SK-N-SH (cell line): ENCODE measurements around the gene SLC2A8. TPM values are rescaled to one million over a fixed set of nuclear protein-coding genes. Genes with fewer than 3 reads are reported as not detected.

ENCODE experiments used
- CTCF ChIA-PET: fragments of 300-600, 350-600 bp; formaldehyde crosslinking; extraction: SDS; loops from one replicate; lab custom pipeline; 2021; lab: Yijun Ruan, JAX
- POLR2A ChIA-PET: fragments of 350-600 bp; sonication (Branson Sonifier 250); formaldehyde crosslinking; extraction: SDS; loops from one replicate; lab custom pipeline; 2020; ENCODE audit warnings: antibody characterized with exemption, inconsistent platforms; lab: Yijun Ruan, JAX
- DNase-seq: peaks from one replicate; pipeline ENCODE4 v3.0.0; 2012
- H2AFZ ChIP-seq: fragments of 200-600 bp; sonication (generic); 2 replicates; pipeline ENCODE4 v1.8.1; 2016; ENCODE audit warnings: antibody characterized with exemption, mild to moderate bottlenecking, low read depth
- H3F3A ChIP-seq: fragments of 200-600 bp; sonication (generic); replicated peaks from 2 replicates; pipeline ENCODE3; 2016; ENCODE audit warnings: antibody characterized with exemption, mild to moderate bottlenecking; ENCODE audit not compliant: insufficient read depth
- H3K27ac ChIP-seq, 2 experiments: fragments of 200-500 bp in 1 of 2; fragments of 200-600 bp in 1 of 2; sonication (Bioruptor generic) in 1 of 2; sonication (generic), shearing (Covaris generic) in 1 of 2; 2 replicates each; pipeline versions ENCODE4 v1.5.1 to v1.6.1; 2014 to 2016; ENCODE audit warnings: low read depth in 2 of 2, inconsistent platforms in 1 of 2, low read length in 1 of 2, mild to moderate bottlenecking in 1 of 2, mixed read lengths in 1 of 2
- H3K27me3 ChIP-seq: fragments of 200-600 bp; sonication (generic), shearing (Covaris generic); 2 replicates; pipeline ENCODE4 v1.6.1; 2016; ENCODE audit warnings: mixed run types; ENCODE audit not compliant: insufficient read depth
- H3K36me3 ChIP-seq, 2 experiments: fragments of 200-500 bp in 1 of 2; fragments of 200-600 bp in 1 of 2; sonication (Bioruptor generic) in 1 of 2; sonication (generic) in 1 of 2; replicated peaks in 1 of 2; 2 replicates each; pipeline versions ENCODE3 to v1.5.1; 2014 to 2016; ENCODE audit warnings: low read length in 1 of 2, mild to moderate bottlenecking in 1 of 2; ENCODE audit not compliant: insufficient read depth in 2 of 2, control insufficient read depth in 1 of 2
- H3K4me1 ChIP-seq, 2 experiments: fragments of 200-500 bp in 1 of 2; fragments of 200-600 bp in 1 of 2; sonication (Bioruptor generic) in 1 of 2; sonication (generic), shearing (Covaris generic) in 1 of 2; 2 replicates each; pipeline versions ENCODE4 v1.5.1 to v1.6.1; 2014 to 2016; ENCODE audit warnings: low read depth in 1 of 2, low read length in 1 of 2, mixed run types in 1 of 2; ENCODE audit not compliant: insufficient read depth in 2 of 2, control insufficient read depth in 1 of 2
- H3K4me2 ChIP-seq: fragments of 200-600 bp; sonication (generic), shearing (Covaris generic); 2 replicates; pipeline ENCODE4 v1.6.1; 2017; ENCODE audit warnings: mixed run types
- H3K4me3 ChIP-seq, 2 experiments: fragments of 200-500 bp in 1 of 2; fragments of 200-600 bp in 1 of 2; sonication (Bioruptor generic) in 1 of 2; sonication (generic), shearing (Covaris generic) in 1 of 2; 2 replicates each; pipeline versions ENCODE4 v1.5.1 to v1.8.1; 2014 to 2016; ENCODE audit warnings: low read depth in 2 of 2, inconsistent platforms in 1 of 2, low read length in 1 of 2, mild to moderate bottlenecking in 1 of 2, mixed read lengths in 1 of 2, moderate library complexity in 1 of 2
- H3K79me2 ChIP-seq: fragments of 200-600 bp; sonication (generic); 2 replicates; pipeline ENCODE4 v1.8.1; 2017; ENCODE audit warnings: mild to moderate bottlenecking; ENCODE audit not compliant: insufficient read depth
- H3K9ac ChIP-seq: fragments of 200-600 bp; sonication (generic); 2 replicates; pipeline ENCODE4 v1.6.1; 2017; ENCODE audit warnings: mixed run types
- H3K9me2 ChIP-seq: fragments of 200-600 bp; sonication (generic); 2 replicates; pipeline ENCODE4 v1.6.1; 2017; ENCODE audit warnings: mixed run types
- H3K9me3 ChIP-seq: fragments of 200-600 bp; sonication (generic); 2 replicates; pipeline ENCODE4 v1.6.1; 2017; ENCODE audit warnings: mixed run types, mild to moderate bottlenecking, moderate library complexity
- H4K20me1 ChIP-seq: fragments of 200-600 bp; sonication (generic); 2 replicates; pipeline ENCODE4 v1.6.1; 2017; ENCODE audit warnings: mild to moderate bottlenecking, mixed run types; ENCODE audit not compliant: insufficient read depth
- EZH2phosphoT487 ChIP-seq: fragments of 200-600 bp; sonication (generic); IDR thresholded peaks from 2 replicates; pipeline ENCODE4 v1.6.1; 2017; ENCODE audit warnings: low read depth, mixed run types, mild to moderate bottlenecking, antibody characterized with exemption, moderate library complexity, borderline replicate concordance
- FOXJ3 ChIP-seq: sonication (generic); formaldehyde crosslinking; IDR thresholded peaks from 2 replicates; pipeline ENCODE4 v1.5.1; 2020; ENCODE audit warnings: mild to moderate bottlenecking, missing genetic modification reagents
- IRF3 ChIP-seq: fragments of 150-350 bp; IDR thresholded peaks from 2 replicates; pipeline ENCODE4 v1.6.1; 2016; ENCODE audit warnings: mild to moderate bottlenecking, low read depth, low read length
- JUND ChIP-seq: IDR thresholded peaks from 2 replicates; pipeline ENCODE4 v1.4.0; 2012
- MEF2A ChIP-seq: IDR thresholded peaks from 2 replicates; pipeline ENCODE4 v1.4.0; 2012; ENCODE audit warnings: low read depth, borderline replicate concordance
- RAD21 ChIP-seq: IDR thresholded peaks from 2 replicates; pipeline ENCODE4 v1.6.1; 2012; ENCODE audit warnings: mild to moderate bottlenecking, low read length
- RXRA ChIP-seq: IDR thresholded peaks from 2 replicates; pipeline ENCODE4 v1.4.0; 2012; ENCODE audit warnings: low read depth, mild to moderate bottlenecking, borderline replicate concordance
- ZBTB33 ChIP-seq: IDR thresholded peaks from 2 replicates; pipeline ENCODE4 v1.4.0; 2012; ENCODE audit warnings: low read depth, borderline replicate concordance
- WGBS: methylation state at CpG from one replicate; pipeline ENCODE4 v1.1.6; 2017; ENCODE audit warnings: low lambda C conversion rate; 5-methylcytosine and 5-hydroxymethylcytosine counted together
- polyA plus RNA-seq, 3 experiments: library from polyadenylated mRNA; depleted of rRNA; stranded (reverse); fragments of >200 nt; gene quantifications; 2 replicates each; pipeline ENCODE4 v1.2.3, GENCODE V29; 2012
- TF ChIP-seq, protein P1 (sequence below): IDR thresholded peaks from 2 replicates; pipeline ENCODE4 v1.4.0; 2012; ENCODE audit warnings: low read depth
- TF ChIP-seq, protein P2 (sequence below): IDR thresholded peaks from 2 replicates; pipeline ENCODE4 v1.6.1; 2012; ENCODE audit warnings: mild to moderate bottlenecking, low read depth, low read length, moderate library complexity
- TF ChIP-seq, protein P3 (sequence below): IDR thresholded peaks from 2 replicates; pipeline ENCODE4; 2012

SLC2A8 gene
- polyA plus RNA-seq, 1 of the 3 experiments (the other 2 are of a cell fraction) = 15.1 TPM

GRCh38 chr9:127411122-127411521 is 14.2 kb downstream of the SLC2A8 start:
- no peaks in the 10 kb centered on the region for H3K79me2 ChIP-seq
- H3K4me3 ChIP-seq = no peak overlapping the region
- peaks cover 0 to 7% of the 10 kb centered on the region in 2 experiments; a peak in 1 of 4 replicates for H3K4me1 ChIP-seq
- no peaks in the 10 kb centered on the region for H3K9me2 ChIP-seq
- no peak overlapping the region for H2AFZ ChIP-seq
- peaks cover 0 to 3% of the 10 kb centered on the region in 2 experiments for H3K36me3 ChIP-seq
- ChIA-PET POLR2A (no interaction called here), CTCF (interaction anchor here (0.9 kb wide), 1 partner anchor 12 kb away, joined by 3 read pairs; no protein-coding TSS in a partner anchor)
- DNase-seq = no peak
- H3K27ac ChIP-seq = no peak overlapping the region
- no peaks in the 10 kb centered on the region for H3K27me3 ChIP-seq
- no peaks in the 10 kb centered on the region for H3F3A ChIP-seq
- WGBS = 98% methylated on average over 4 of the region's 4 CpGs
- H3K9me3 ChIP-seq = no peaks in the 10 kb centered on the region
- no peaks in the 10 kb centered on the region for H4K20me1 ChIP-seq
- H3K9ac ChIP-seq = no peak overlapping the region
- TF ChIP-seq EZH2phosphoT487 = no peak
- TF ChIP-seq RAD21 = no peak
- no peak for TF ChIP-seq RXRA
- TF ChIP-seq, protein P1, sequence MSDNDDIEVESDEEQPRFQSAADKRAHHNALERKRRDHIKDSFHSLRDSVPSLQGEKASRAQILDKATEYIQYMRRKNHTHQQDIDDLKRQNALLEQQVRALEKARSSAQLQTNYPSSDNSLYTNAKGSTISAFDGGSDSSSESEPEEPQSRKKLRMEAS = no peak
- no peak for TF ChIP-seq ZBTB33
- TF ChIP-seq IRF3 = no peak
- TF ChIP-seq, protein P2, sequence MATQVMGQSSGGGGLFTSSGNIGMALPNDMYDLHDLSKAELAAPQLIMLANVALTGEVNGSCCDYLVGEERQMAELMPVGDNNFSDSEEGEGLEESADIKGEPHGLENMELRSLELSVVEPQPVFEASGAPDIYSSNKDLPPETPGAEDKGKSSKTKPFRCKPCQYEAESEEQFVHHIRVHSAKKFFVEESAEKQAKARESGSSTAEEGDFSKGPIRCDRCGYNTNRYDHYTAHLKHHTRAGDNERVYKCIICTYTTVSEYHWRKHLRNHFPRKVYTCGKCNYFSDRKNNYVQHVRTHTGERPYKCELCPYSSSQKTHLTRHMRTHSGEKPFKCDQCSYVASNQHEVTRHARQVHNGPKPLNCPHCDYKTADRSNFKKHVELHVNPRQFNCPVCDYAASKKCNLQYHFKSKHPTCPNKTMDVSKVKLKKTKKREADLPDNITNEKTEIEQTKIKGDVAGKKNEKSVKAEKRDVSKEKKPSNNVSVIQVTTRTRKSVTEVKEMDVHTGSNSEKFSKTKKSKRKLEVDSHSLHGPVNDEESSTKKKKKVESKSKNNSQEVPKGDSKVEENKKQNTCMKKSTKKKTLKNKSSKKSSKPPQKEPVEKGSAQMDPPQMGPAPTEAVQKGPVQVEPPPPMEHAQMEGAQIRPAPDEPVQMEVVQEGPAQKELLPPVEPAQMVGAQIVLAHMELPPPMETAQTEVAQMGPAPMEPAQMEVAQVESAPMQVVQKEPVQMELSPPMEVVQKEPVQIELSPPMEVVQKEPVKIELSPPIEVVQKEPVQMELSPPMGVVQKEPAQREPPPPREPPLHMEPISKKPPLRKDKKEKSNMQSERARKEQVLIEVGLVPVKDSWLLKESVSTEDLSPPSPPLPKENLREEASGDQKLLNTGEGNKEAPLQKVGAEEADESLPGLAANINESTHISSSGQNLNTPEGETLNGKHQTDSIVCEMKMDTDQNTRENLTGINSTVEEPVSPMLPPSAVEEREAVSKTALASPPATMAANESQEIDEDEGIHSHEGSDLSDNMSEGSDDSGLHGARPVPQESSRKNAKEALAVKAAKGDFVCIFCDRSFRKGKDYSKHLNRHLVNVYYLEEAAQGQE = no peak
- no peak for TF ChIP-seq FOXJ3 (CRISPR knock-in tag)
- TF ChIP-seq MEF2A = no peak
- TF ChIP-seq, protein P3, sequence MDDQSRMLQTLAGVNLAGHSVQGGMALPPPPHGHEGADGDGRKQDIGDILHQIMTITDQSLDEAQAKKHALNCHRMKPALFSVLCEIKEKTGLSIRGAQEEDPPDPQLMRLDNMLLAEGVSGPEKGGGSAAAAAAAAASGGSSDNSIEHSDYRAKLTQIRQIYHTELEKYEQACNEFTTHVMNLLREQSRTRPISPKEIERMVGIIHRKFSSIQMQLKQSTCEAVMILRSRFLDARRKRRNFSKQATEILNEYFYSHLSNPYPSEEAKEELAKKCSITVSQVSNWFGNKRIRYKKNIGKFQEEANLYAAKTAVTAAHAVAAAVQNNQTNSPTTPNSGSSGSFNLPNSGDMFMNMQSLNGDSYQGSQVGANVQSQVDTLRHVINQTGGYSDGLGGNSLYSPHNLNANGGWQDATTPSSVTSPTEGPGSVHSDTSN = no peak
- no peak for TF ChIP-seq JUND
- H3K4me2 ChIP-seq = no peak overlapping the region
